HepG2 (cell line): ENCODE measurements around the gene LTBR. TPM values are rescaled to one million over a fixed set of nuclear protein-coding genes. Genes with fewer than 3 reads are reported as not detected.

Experiments
- FOSL1 ChIP-seq: sonication (generic); formaldehyde crosslinking; IDR thresholded peaks from 2 replicates; pipeline ENCODE4 v1.9.0; 2021; ENCODE audit warnings: missing genetic modification reagents, borderline replicate concordance
- GLI4 ChIP-seq: sonication (generic); formaldehyde crosslinking; IDR thresholded peaks from 2 replicates; pipeline ENCODE4 v1.5.1; 2020; ENCODE audit warnings: missing genetic modification reagents, mild to moderate bottlenecking, moderate library complexity, borderline replicate concordance
- HNF1B ChIP-seq: sonication (generic); formaldehyde crosslinking; IDR thresholded peaks from 2 replicates; pipeline ENCODE4 v1.5.1; 2020; ENCODE audit warnings: mild to moderate bottlenecking, moderate library complexity, missing genetic modification reagents
- HNRNPK ChIP-seq: fragments of 200-400 bp; formaldehyde crosslinking; IDR thresholded peaks from 2 replicates; pipeline ENCODE4 v1.6.1; 2018; ENCODE audit warnings: low read length, low read depth, moderate library complexity, mild to moderate bottlenecking; ENCODE audit not compliant: poor library complexity, severe bottlenecking
- MTA1 ChIP-seq: sonication (generic); formaldehyde crosslinking; IDR thresholded peaks from 2 replicates; pipeline ENCODE4 v1.4.0; 2020; ENCODE audit warnings: missing genetic modification reagents, mild to moderate bottlenecking, borderline replicate concordance
- PATZ1 ChIP-seq: sonication (generic); formaldehyde crosslinking; IDR thresholded peaks from 2 replicates; pipeline ENCODE4 v1.4.0; 2020; ENCODE audit warnings: missing genetic modification reagents
- PHF21A ChIP-seq: sonication (generic); formaldehyde crosslinking; IDR thresholded peaks from 2 replicates; pipeline ENCODE4 v1.5.0; 2020; ENCODE audit warnings: mild to moderate bottlenecking, missing genetic modification reagents
- PHF5A ChIP-seq: IDR thresholded peaks from one replicate; pipeline ENCODE4 v1.6.1; 2018; ENCODE audit warnings: low read depth, missing genetic modification reagents; ENCODE audit not compliant: unreplicated experiment
- POGK ChIP-seq: sonication (generic); formaldehyde crosslinking; conservative IDR thresholded peaks from 2 replicates; pipeline ENCODE4 v1.8.0; 2022; ENCODE audit warnings: mild to moderate bottlenecking, moderate library complexity, missing genetic modification reagents
- TAF1 ChIP-seq: sonication (generic); formaldehyde crosslinking; IDR thresholded peaks from 2 replicates; pipeline ENCODE4 v1.4.0; 2020; ENCODE audit warnings: missing genetic modification reagents
- ZFP1 ChIP-seq: IDR thresholded peaks from 2 replicates; pipeline ENCODE4 v1.6.1; 2016
- ZNF280B ChIP-seq: sonication (generic); formaldehyde crosslinking; IDR thresholded peaks from 2 replicates; pipeline ENCODE4 v1.5.0; 2020; ENCODE audit warnings: missing genetic modification reagents, mild to moderate bottlenecking, borderline replicate concordance
- ZNF687 ChIP-seq: sonication (generic); formaldehyde crosslinking; IDR thresholded peaks from 2 replicates; pipeline ENCODE4 v1.5.1; 2020; ENCODE audit warnings: mild to moderate bottlenecking, missing genetic modification reagents, moderate library complexity
- ZNF7 ChIP-seq: IDR thresholded peaks from 2 replicates; pipeline ENCODE4 v1.6.1; 2016; ENCODE audit warnings: missing biosample characterization, missing genetic modification reagents
- polyA plus RNA-seq, 8 experiments: library from polyadenylated mRNA; depleted of rRNA in 3 of 8; stranded (reverse) in 7 of 8; unstranded in 1 of 8; fragments of >200 nt; fragmentation: Illumina TruSeq in 4 of 8; extraction: Trizol in 4 of 8; gene quantifications; 2 replicates each; pipeline versions ENCODE4 v1.2.1 to v1.2.3, GENCODE V29; 2011 to 2016; ENCODE audit warnings: low read depth in 4 of 8, missing spikeins in 1 of 8, mixed read lengths in 1 of 8; ENCODE audit not compliant: insufficient read depth in 1 of 8
- total RNA-seq, 5 experiments: library from RNA; depleted of rRNA; stranded (reverse); fragments of >200 nt; fragmentation: Illumina TruSeq; extraction: Trizol; gene quantifications; 2 replicates each; pipeline ENCODE4 v1.2.3, GENCODE V29; 2016; ENCODE audit warnings: low read depth in 1 of 5

LTBR gene
- total and polyA plus RNA-seq, 2 of the 13 experiments (the other 11 are each of a cell fraction or from before 2014, with no cell fraction given), result 31.4 to 34.8 TPM

GRCh38 chr12:6336079-6336888, 47.7 kb upstream of the LTBR start (continued):
- peak; percentile 49; the same call in 1 of the 2 replicates for TF ChIP-seq ZNF280B
- peak; percentile 62 for TF ChIP-seq PATZ1 (CRISPR knock-in tag)
- no peak for TF ChIP-seq ZFP1
- peak; percentile 89 for TF ChIP-seq TAF1 (CRISPR knock-in tag)
- TF ChIP-seq HNRNPK, result peak; percentile 80
- TF ChIP-seq POGK, result 0 out of 2 replicates have a peak, but pooled peaks have one; percentile 14
- peak; percentile 53 for TF ChIP-seq PHF21A
- TF ChIP-seq PHF5A (CRISPR knock-in tag), result no peak
- no peak; the same call in 1 of the 2 replicates for TF ChIP-seq HNF1B (CRISPR knock-in tag)
- peak; percentile 65; the same call in 1 of the 2 replicates for TF ChIP-seq FOSL1 (CRISPR knock-in tag)
- peak; percentile 41; the same call in 1 of the 2 replicates for TF ChIP-seq MTA1 (CRISPR knock-in tag)
- TF ChIP-seq ZNF687 (CRISPR knock-in tag), result no peak; the same call in 1 of the 2 replicates
- TF ChIP-seq ZNF7 (CRISPR knock-in tag), result no peak
- TF ChIP-seq GLI4 (CRISPR knock-in tag), result no peak; the same call in 1 of the 2 replicates
